NCI-H1694 (cell line): Measurements from ENCODE around the gene PEX11A.

Source experiments
- DNase-seq: peaks from one replicate; lab custom pipeline; 2025; lab: John Stamatoyannopoulos, UW

The PEX11A gene

DNA sequence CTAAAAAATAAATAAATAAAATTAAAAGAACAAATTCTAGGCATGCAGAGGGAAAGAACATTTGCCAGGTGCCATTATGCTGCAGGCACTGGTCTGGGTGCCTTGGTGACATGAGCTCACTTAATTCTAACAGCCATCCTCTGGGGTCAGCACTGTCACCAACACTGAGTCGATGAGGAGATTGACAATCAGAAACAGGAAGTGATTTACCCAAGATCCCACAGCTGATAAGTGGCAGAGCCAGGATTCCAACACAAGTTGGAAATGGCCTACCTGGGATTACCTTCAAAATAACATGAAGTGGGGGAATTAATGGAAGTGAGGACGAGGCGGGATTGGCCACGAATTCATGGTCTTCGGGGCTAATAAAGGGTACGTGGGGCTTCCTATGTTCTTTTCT lies 14.9 kb downstream of the PEX11A start:
- DNase-seq: no peak

- DNase-seq: no peak
Observed at GRCh38 chr15:89674526-89674925, 16.0 kb downstream of the PEX11A start.

DNA sequence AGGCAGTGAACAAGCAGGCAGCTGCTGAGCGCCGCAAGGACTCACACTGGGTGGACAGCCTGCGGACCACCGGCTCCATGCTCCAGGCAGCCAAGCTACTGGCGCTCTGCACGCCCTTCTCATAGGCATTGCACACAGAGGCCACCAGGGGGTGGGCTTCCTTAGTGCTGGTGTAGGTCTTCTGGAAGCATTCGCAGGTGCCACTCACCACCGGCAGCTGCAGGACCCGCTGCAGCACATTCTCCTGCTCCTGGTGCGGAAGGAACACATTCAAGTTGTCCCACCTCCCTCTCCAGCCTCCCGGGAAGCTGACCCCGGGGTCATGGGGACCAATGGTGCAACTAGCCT lies 17.4 kb downstream of the PEX11A start:
- no peak for DNase-seq

DNA sequence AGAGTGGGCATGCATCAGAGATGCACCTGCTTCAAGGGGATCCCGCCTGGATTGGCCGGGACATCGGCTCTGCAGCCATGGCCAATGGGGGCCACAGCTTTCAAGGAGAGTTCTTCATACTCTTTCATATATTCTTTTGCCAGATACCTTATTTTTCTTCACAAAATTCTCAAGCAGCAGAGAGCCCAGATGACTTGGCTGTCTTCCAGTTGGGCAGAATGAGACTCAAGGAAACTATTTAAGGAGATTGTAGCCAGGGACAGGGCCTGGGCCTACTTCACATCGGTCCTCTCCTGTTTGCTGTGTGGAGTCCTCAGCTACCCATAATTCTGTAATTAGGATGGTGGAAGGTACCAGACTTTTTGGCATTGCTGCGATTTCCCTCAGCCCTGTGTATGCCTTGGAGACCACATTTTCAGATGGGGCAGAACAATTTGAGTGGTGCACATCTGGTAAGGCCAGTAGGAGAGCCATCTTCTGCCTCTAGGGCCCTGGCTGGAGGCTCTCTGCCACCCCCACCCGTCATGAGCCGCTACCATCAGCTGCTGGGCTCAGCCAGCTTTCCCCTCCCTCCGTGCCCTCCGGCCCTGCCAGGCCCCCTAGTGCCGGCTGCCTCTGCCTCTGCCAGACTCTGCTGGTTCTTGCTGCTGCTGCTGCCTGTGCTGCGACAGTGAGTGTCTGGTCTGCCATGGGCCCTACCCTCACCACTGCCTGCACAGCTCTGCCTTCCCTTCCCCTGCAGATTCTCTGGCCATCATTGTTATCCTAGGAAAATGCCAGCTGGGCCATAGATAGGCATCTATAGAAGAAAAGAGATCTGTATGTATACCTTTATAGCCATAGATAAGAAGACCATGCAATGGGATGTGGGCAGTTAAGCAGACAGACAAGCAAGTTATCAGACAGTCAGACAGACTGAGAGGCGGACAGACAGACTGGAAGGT lies 18.1 kb downstream of the PEX11A start:
- DNase-seq: no peak

- DNase-seq: no peak
Observed at GRCh38 chr15:89671687-89672086, 18.9 kb downstream of the PEX11A start.

DNA sequence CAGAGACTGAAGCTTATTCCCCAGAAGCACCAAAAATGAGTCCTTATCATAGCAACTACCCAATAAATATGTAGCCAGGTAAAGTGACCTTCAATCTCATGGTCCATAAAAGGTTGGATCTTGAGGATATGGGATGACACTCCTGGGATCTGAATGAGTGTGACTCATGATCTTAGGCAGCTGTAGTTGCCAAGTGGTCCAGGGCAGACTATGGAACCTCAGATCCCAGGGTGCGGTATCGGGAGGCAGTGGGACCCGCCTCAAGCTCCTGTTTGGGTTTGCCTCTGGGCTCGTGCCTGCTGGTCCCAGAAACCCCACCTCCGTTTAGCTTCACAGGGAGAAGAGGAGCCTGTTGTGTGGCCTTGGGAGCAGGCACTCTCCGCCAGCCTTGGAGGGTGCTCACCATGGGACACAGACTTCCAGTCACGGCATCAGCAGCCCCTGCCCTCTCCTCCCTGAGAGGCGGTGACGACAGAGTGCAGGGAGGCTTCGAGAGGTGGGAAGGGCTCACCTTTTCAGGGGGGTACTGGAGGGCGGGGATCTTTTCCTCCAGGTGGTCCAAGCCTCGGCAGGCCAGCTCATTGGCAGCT lies 19.5 kb downstream of the PEX11A start:
- no peak for DNase-seq

DNA sequence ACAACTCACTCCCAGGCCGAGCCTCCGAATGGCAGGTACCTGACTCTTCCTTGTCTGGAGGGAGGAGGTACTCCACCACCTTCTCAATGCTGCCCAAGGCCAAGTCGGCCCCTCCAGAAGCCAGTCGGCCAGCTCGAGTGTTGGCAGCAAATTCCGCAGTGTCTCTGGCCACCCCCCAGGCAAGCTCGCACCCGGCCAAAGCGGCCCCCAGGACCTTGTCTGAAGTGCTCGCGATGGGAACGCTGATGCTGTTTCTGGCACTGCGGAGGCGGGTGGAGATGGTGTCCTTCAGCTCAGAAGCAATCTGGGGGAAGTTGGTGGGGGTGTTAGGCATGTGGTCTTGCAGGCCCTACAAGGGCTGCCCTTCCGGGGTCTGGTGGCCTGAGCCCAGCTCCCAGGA lies 20.6 kb downstream of the PEX11A start:
- no peak for DNase-seq

DNA sequence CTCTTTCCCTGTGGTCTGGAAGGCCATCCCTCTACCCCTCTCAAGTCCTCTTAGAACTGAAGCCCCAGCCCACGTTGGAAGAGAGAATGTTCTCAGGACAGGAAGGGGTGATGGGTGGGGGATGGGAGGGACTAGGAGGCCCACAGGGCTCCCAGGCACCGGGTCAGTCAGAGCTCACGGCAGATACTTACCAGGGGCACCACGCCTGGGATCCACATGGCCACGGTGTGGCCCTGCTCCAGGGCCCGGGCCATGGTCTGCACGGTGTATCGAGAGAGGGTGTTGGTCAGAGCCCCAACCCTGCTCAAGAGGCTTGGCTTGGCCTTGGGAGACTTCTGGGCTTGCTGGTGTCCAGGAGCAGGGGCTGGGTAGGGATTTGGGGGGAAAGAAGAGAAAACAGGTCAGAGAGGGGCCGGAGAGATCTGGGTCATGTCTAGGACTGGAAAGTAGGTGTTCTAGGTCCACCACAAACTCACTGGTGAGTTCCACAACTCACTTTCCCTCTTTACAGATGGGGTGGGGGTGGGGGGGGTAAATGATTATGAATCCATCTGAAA lies 21.2 kb downstream of the PEX11A start:
- DNase-seq: no peak

DNA sequence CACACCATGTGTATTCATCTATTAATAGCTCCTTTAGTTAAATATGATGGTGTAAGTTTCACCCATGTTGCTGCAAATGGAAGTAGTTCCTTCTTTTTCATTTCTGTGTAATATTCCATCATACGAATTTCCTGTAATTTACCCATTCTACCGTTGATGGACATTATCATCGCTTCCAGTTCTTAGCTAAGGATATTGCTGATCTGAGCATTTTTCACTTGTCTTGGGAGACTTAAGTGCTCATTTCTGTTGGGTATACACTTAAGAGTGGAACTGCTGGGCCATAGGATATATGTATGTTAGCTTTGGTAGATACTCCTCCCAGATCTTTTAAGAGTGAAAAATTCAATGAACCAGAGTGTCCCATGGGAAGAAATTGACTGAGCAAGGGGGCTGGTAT lies 22.4 kb downstream of the PEX11A start:
- DNase-seq: no peak

DNA sequence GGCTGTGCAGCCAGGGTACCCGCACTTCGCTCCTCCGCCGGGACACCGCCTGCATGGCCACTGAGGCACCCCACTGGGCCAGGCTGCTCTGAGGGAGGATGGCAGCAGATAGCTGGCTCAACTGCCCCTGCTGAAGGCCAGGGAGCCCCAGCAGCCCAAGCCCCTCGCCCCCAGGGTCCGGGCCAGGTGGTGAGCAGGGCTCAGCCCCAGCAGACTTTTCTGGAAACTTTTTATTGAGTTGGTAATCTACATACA lies 22.9 kb downstream of the PEX11A start:
- no peak for DNase-seq

- DNase-seq: no peak
Observed at GRCh38 chr15:89666858-89667705, 23.5 kb downstream of the PEX11A start.

DNA sequence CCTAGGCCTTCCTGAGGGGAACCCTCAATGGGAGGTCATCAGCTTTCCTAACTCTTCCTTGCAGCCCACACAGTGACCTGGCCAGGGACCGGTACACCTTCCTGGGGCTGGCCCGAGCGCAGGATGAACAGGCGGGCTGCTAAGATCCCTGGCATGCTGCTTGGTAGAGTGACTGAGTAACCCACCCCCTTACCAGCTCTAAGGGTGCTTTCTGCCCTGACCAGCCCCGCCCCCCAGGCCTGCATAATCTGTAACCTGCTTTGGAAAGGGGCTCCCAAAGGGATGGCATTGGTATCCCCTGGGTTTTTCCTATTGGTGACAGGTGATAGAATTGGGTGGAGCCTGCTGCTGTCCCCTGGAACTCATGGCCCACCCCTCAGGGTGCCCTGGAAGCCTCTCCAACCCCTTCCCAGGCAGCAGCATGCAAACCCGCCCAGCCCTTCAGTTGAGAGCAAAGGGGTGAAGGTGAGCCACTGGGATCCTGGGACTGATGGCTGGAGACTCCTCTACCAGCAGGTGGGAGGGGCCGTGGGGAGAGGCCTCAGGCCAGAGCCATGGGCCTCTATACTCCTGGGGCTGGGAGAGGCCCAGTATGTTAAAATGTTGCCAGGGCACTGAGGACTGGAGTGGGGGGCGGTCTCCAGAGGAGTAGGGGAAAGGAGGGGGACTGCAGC lies 24.2 kb downstream of the PEX11A start:
- DNase-seq: no peak

GRCh38 chr15:89665449-89666181 lies 24.9 kb downstream of the PEX11A start:
- DNase-seq: no peak

GRCh38 chr15:89664441-89665350 lies 25.9 kb downstream of the PEX11A start:
- no peak for DNase-seq

GRCh38 chr15:89662893-89663626 lies 27.5 kb downstream of the PEX11A start:
- no peak for DNase-seq

GRCh38 chr15:89660556-89660955 lies 30.0 kb downstream of the PEX11A start:
- no peak for DNase-seq

GRCh38 chr15:89659295-89659694 lies 31.3 kb downstream of the PEX11A start:
- no peak for DNase-seq

DNA sequence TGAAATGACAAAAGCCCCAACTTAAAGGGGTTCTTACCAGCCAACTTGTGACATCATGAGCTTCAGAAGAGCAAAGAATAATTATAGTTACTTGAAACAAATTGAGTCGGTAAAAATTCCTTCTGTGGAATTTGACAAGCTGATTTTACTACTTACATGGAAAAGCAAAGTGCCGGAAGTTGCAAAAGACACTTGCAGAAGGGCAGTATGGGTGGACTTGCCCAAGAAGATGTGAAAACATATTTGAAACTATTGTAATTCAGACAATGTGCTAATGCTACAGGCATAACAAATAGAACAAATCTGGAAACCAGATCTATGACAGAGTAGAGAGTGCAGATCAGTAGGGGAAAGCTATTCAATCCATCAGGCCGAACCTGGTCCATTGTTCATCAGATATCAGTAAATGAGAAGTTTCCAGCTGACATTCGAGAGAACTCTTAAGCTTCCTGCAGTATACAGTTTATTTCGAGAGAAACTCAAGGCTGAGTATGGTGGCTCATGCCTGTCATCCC lies 32.8 kb downstream of the PEX11A start:
- no peak for DNase-seq

DNA sequence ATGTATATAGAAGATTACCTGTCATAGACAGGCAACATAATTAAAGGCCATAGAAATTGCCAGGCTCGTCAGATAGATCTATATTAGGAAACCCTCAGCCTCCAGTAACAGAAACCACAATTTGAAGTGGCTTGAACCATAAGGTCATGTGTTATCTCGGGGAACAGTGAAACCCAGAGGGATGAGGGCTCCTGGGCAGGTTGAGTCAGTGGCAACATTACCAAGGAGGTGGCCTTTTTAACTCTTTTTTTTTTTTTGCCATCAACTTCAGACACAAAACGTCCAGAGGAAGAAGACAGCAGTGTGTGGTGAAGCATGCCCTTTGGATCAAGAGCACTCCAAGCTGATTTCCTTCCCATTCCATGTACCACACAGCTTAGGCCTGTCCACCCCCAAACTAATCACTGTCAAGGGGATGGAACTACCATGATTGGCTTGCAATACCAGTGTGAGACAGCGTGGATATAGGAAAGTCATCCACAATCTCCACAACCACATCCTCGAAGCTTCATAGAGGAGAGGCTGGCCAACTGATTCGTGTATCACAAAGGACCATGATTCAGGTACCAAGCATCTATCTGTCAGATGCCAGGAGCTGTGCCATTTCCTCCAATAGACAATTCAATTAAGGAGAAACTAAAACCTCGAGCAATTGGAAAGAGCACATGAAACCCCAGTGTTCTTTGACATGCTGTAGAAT lies 34.3 kb downstream of the PEX11A start:
- no peak for DNase-seq
